Activated CD4-positive, alpha-beta T cell treated with anti-CD3 and anti-CD28 coated beads, Interleukin-2, Interleukin-6, amounts not matched to agents 100 ng/mL and 50 ng/mL, durations not matched to agents 16 hours and 8 hours (primary cell): ENCODE data around the gene DHX29.

Source experiments
- DNase-seq: peaks from one replicate; pipeline ENCODE4 v3.0.0-alpha.2; 2020

Gene DHX29

GRCh38 chr5:55308254-55308836, 851 bp upstream of the DHX29 start:
- DNase-seq = peak; percentile 28

- DNase-seq = no peak
Observed at GRCh38 chr5:55306641-55307382, 682 bp downstream of the DHX29 start.

- no peak for DNase-seq
Observed at GRCh38 chr5:55305345-55305744, 2.1 kb downstream of the DHX29 start.

- DNase-seq = no peak
Observed at GRCh38 chr5:55304584-55304983, 2.9 kb downstream of the DHX29 start.

- no peak for DNase-seq
Observed at GRCh38 chr5:55303238-55303690, 4.2 kb downstream of the DHX29 start.

- DNase-seq = no peak
Observed at GRCh38 chr5:55300890-55301289, 6.6 kb downstream of the DHX29 start.

GRCh38 chr5:55294935-55295334, 12.6 kb downstream of the DHX29 start:
- DNase-seq = no peak

GRCh38 chr5:55290991-55291390, 16.5 kb downstream of the DHX29 start:
- DNase-seq = no peak

- DNase-seq = no peak
Observed at GRCh38 chr5:55289808-55290207, 17.7 kb downstream of the DHX29 start.

- DNase-seq = no peak
Observed at GRCh38 chr5:55286411-55286933, 21.0 kb downstream of the DHX29 start.

- no peak for DNase-seq
Observed at GRCh38 chr5:55278778-55279177, 28.7 kb downstream of the DHX29 start.

GRCh38 chr5:55276771-55277170, 30.7 kb downstream of the DHX29 start:
- DNase-seq = no peak

GRCh38 chr5:55258339-55258738, 49.2 kb downstream of the DHX29 start:
- DNase-seq = no peak

GRCh38 chr5:55254802-55255201, 52.7 kb downstream of the DHX29 start:
- no peak for DNase-seq

GRCh38 chr5:55250064-55250463, 57.4 kb downstream of the DHX29 start:
- no peak for DNase-seq

GRCh38 chr5:55241746-55242145, 65.7 kb downstream of the DHX29 start:
- no peak for DNase-seq

GRCh38 chr5:55236800-55237199, 70.7 kb downstream of the DHX29 start:
- DNase-seq = no peak

GRCh38 chr5:55234121-55234700, 73.3 kb downstream of the DHX29 start:
- DNase-seq = no peak

GRCh38 chr5:55232985-55233928, 74.2 kb downstream of the DHX29 start, which contains the start of gene CCNO:
Gene CCNO, minus strand, starts transcription at chr5:55233608. Its CDS starts 85 bp downstream, at chr5:55233523.
- DNase-seq = peak; percentile 80

- no peak for DNase-seq
Observed at GRCh38 chr5:55232271-55232984, 75.1 kb downstream of the DHX29 start.

GRCh38 chr5:55231919-55232270, 75.6 kb downstream of the DHX29 start:
- DNase-seq = no peak
